HepG2 (cell line): Measurements from ENCODE around the gene EFEMP2. TPM values are rescaled to one million over a fixed set of nuclear protein-coding genes. Genes with fewer than 3 reads are reported as not detected.

Source experiments
- CHCHD3 ChIP-seq: sonication (generic); formaldehyde crosslinking; IDR thresholded peaks from 2 replicates; pipeline ENCODE4 v1.8.0; 2022; ENCODE audit warnings: mild to moderate bottlenecking, missing genetic modification reagents, moderate library complexity
- E2F1 ChIP-seq: sonication (generic); formaldehyde crosslinking; IDR thresholded peaks from 2 replicates; pipeline ENCODE4 v1.5.0; 2020; ENCODE audit warnings: missing genetic modification reagents
- ELF3 ChIP-seq: IDR thresholded peaks from 2 replicates; pipeline ENCODE4 v1.6.1; 2016; ENCODE audit warnings: missing genetic modification reagents, missing compliant biosample characterization
- MAZ ChIP-seq, 2 experiments: sonication (generic) in 1 of 2; formaldehyde crosslinking in 1 of 2; IDR thresholded peaks; 2 replicates each; pipeline versions ENCODE4 v1.5.0 to v1.6.1; 2012 to 2020; ENCODE audit warnings: low read depth in 2 of 2, mild to moderate bottlenecking in 2 of 2, borderline replicate concordance in 1 of 2, improper control_type of control experiment in 1 of 2, low read length in 1 of 2, missing genetic modification reagents in 1 of 2, moderate library complexity in 1 of 2
- MED13 ChIP-seq: sonication (generic); formaldehyde crosslinking; IDR thresholded peaks from 2 replicates; pipeline ENCODE4 v1.5.0; 2020; ENCODE audit warnings: missing genetic modification reagents
- MEIS1 ChIP-seq: sonication (generic); formaldehyde crosslinking; IDR thresholded peaks from 2 replicates; pipeline ENCODE4 v1.9.0; 2021; ENCODE audit warnings: mild to moderate bottlenecking, missing genetic modification reagents, moderate library complexity, borderline replicate concordance
- MEIS2 ChIP-seq: sonication (generic); formaldehyde crosslinking; IDR thresholded peaks from 2 replicates; pipeline ENCODE4 v1.9.0; 2021; ENCODE audit warnings: mild to moderate bottlenecking, missing genetic modification reagents
- NFRKB ChIP-seq: fragments of 450-650 bp; IDR thresholded peaks from 2 replicates; pipeline ENCODE4 v1.6.1; 2017
- PAXIP1 ChIP-seq: sonication (generic); formaldehyde crosslinking; conservative IDR thresholded peaks from 2 replicates; pipeline ENCODE4 v1.4.0; 2020; ENCODE audit warnings: mild to moderate bottlenecking, missing genetic modification reagents, moderate library complexity
- SALL2 ChIP-seq: sonication (generic); formaldehyde crosslinking; IDR thresholded peaks from 2 replicates; pipeline ENCODE4 v1.8.1; 2023; ENCODE audit warnings: mild to moderate bottlenecking, missing genetic modification reagents, inconsistent platforms
- SNAPC4 ChIP-seq: sonication (generic); formaldehyde crosslinking; IDR thresholded peaks from 2 replicates; pipeline ENCODE4 v1.4.0; 2020; ENCODE audit warnings: mild to moderate bottlenecking, missing genetic modification reagents
- TAF1 ChIP-seq: sonication (generic); formaldehyde crosslinking; IDR thresholded peaks from 2 replicates; pipeline ENCODE4 v1.4.0; 2020; ENCODE audit warnings: missing genetic modification reagents
- YEATS4 ChIP-seq: sonication (generic); formaldehyde crosslinking; IDR thresholded peaks from 2 replicates; pipeline ENCODE4 v1.4.0; 2020; ENCODE audit warnings: missing genetic modification reagents, borderline replicate concordance
- ZNF224 ChIP-seq: sonication (generic); formaldehyde crosslinking; IDR thresholded peaks from 2 replicates; pipeline ENCODE4 v1.5.0; 2020; ENCODE audit warnings: mild to moderate bottlenecking, missing genetic modification reagents
- ZNF496 ChIP-seq: sonication (generic); formaldehyde crosslinking; IDR thresholded peaks from 2 replicates; pipeline ENCODE4 v1.8.1; 2023; ENCODE audit warnings: mild to moderate bottlenecking, moderate library complexity, missing genetic modification reagents; ENCODE audit not compliant: insufficient replicate concordance
- ZNF746 ChIP-seq: sonication (generic); formaldehyde crosslinking; IDR thresholded peaks from 2 replicates; pipeline ENCODE4 v1.8.0; 2022; ENCODE audit warnings: mild to moderate bottlenecking, missing genetic modification reagents
- polyA plus RNA-seq, 8 experiments: library from polyadenylated mRNA; depleted of rRNA in 3 of 8; stranded (reverse) in 7 of 8; unstranded in 1 of 8; fragments of >200 nt; fragmentation: Illumina TruSeq in 4 of 8; extraction: Trizol in 4 of 8; gene quantifications; 2 replicates each; pipeline versions ENCODE4 v1.2.1 to v1.2.3, GENCODE V29; 2011 to 2016; ENCODE audit warnings: low read depth in 4 of 8, missing spikeins in 1 of 8, mixed read lengths in 1 of 8; ENCODE audit not compliant: insufficient read depth in 1 of 8
- total RNA-seq, 5 experiments: library from RNA; depleted of rRNA; stranded (reverse); fragments of >200 nt; fragmentation: Illumina TruSeq; extraction: Trizol; gene quantifications; 2 replicates each; pipeline ENCODE4 v1.2.3, GENCODE V29; 2016; ENCODE audit warnings: low read depth in 1 of 5

Gene EFEMP2
- total and polyA plus RNA-seq, 2 of the 13 experiments (the other 11 are each of a cell fraction or from before 2014, with no cell fraction given) = 7.4 to 29.7 TPM

- TF ChIP-seq MEIS2 (CRISPR knock-in tag) (peak; percentile 25; the same call in 1 of the 2 replicates), MEIS1 (CRISPR knock-in tag) (no peak), SNAPC4 (CRISPR knock-in tag) (no peak), ELF3 (CRISPR knock-in tag) (no peak; the same call in 1 of the 2 replicates), TAF1 (CRISPR knock-in tag) (peak; percentile 68), ZNF496 (CRISPR knock-in tag) (no peak), YEATS4 (peak; percentile 40; the same call in 1 of the 2 replicates), MAZ (IDR thresholded peaks at IDR 0.05; ENCODE audit: borderline replicate concordance, low read depth, low read length) (peak; percentile 20; the same call in 1 of the 2 replicates), MAZ (CRISPR knock-in tag; IDR thresholded peaks at IDR 0.05; ENCODE audit: low read depth) (0 out of 2 replicates have a peak, but pooled peaks have one; percentile 14), NFRKB (no peak), SALL2 (CRISPR knock-in tag) (0 out of 2 replicates have a peak, but pooled peaks have one; percentile 35), PAXIP1 (CRISPR knock-in tag) (no peak), CHCHD3 (CRISPR knock-in tag) (no peak), ZNF746 (CRISPR knock-in tag) (peak; percentile 38; the same call in 1 of the 2 replicates), ZNF224 (CRISPR knock-in tag) (no peak), MED13 (peak; percentile 57; the same call in 1 of the 2 replicates), E2F1 (CRISPR knock-in tag) (no peak)
Observed at GRCh38 chr11:65900125-65900898, 27.7 kb upstream of the EFEMP2 start, which contains the start of gene FOSL1 (continued).
